M059J (cell line): ENCODE results near the gene KRTAP10-6. TPM values are rescaled to one million over a fixed set of nuclear protein-coding genes. Genes with fewer than 3 reads are reported as not detected.
A peak's percentile ranks its signal among the peaks of the same experiment; 100 is the strongest.
"Not testable (repeated sequence)": the region's sequence is repeated elsewhere in the genome, so short reads cannot be mapped to it uniquely, and the experiment has no call there.

Source experiments
- DNase-seq: peaks from one replicate; pipeline ENCODE4 v3.0.0-alpha.2; 2012; ENCODE audit warnings: low read depth
- total RNA-seq: library from RNA; depleted of rRNA; stranded (reverse); fragments of >200 nt; shearing (Covaris generic); gene quantifications from 2 replicates; pipeline ENCODE4 v1.2.3, GENCODE V29; 2014

KRTAP10-6 gene
- total RNA-seq, 1 experiment from 2014 or later, result not detected

DNA sequence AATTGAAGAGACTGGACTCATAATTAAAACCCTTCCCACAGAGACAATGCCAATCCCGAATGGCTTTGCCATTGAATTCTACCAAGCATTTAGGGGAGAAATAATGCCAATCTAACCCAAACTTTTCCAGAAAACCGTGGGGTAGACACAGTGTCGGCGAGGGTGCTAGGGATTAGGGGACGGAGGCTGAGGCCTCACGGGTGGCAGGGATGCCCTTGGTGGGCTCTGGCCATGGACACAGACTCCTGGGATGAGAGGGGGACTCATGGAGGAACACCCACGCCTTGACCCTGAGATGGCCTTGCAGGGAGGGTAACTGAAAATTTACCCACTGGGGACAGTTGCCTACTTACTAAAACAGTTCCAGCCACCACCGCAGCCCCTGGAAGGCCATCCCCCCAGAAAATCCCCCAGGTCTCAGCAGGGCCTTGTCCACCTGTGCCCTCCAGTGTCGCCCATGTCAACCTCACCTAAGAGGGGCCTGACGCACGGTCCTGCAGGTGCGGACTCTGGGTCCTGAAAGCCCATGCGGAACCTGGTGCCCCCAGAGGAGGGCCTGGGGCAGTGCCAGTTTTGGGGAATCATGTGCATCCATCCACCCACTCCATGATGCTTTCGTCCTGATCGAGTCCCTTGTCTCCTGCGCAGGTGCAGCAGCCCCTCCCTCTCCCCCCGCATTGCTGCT is 13.8 kb downstream of the KRTAP10-6 start:
- no peak for DNase-seq

DNA sequence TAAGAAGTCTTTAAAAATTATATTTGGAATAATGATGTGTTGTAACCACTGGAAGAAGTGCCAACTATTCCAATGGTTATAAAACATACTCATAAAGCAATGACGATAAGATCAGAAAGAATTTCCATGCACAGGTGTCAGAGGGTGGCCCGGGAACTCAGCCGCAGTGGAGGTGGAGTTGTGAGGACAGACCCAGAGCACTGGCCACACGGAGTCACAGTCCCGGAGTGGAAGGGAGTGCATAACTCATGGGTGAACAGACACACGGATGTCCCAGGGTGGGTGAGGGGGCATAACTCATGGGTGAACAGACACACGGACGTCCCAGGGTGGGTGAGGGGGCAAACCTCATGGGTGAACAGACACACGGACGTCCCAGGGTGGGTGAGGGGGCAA is 16.3 kb downstream of the KRTAP10-6 start:
- DNase-seq, result no peak

DNA sequence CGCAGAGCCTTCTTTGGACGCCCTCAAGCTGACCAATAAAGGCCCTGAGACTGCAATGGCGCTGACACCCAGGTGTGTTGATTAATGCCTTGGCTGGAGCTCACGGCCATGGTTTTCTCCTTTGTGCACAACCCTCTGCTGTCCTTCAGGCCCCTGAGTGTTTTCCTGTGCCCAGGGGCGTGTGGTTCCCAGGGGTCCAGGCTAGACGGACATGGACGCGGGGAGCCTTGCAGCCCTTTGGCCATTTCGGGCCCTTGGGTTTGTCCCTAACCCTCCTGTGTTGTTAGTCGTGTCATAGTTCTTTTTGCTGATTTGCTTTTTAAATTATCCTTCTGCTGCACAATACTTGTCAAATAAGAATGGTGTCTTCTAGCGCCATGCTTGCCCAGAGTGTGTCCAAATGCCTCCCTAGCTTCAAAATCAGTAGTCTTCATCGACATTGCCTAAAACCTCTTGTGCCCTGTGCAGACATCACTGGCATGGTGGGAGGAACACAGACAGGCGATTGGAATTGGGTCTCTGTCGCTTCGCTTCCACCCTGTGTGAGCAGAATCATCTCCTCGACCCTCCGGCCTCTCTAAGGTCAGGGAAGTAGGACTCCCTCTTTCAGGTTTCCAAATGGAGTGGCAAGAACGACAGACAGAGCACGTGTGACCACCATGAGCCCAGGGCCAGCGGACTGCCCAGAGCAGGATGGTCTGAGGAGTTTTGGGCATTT is 16.8 kb downstream of the KRTAP10-6 start:
- no peak for DNase-seq

DNA sequence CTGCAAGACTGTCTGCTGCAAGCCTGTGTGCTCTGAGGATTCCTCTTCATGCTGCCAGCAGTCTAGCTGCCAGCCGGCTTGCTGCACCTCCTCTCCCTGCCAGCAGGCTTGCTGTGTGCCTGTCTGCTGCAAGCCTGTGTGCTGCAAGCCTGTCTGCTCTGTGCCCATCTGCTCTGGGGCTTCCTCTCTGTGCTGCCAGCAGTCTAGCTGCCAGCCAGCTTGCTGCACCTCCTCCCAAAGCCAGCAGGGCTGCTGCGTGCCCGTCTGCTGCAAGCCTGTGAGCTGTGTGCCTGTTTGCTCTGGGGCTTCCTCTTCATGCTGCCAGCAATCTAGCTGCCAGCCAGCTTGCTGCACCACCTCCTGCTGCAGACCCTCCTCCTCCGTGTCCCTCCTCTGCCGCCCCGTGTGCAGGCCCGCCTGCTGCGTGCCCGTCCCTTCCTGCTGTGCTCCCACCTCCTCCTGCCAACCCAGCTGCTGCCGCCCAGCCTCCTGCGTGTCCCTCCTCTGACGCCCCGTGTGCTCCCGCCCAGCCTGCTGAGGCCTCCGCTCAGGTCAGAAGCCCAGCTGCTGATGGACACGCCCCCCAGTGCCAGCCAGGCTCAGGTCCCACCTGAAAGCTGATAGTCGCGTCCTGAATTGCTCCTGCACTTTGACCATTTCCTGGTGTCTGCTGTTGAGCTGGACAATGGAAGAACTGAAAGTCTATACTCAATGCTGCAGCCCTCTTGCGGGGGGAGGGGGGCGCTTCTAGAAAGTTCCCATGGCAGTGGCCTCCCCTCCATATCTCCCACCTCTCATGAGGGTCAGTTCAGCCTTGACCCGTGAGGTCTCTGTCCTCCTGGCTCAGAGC is 17.6 kb downstream of the KRTAP10-6 start:
- no peak for DNase-seq

DNA sequence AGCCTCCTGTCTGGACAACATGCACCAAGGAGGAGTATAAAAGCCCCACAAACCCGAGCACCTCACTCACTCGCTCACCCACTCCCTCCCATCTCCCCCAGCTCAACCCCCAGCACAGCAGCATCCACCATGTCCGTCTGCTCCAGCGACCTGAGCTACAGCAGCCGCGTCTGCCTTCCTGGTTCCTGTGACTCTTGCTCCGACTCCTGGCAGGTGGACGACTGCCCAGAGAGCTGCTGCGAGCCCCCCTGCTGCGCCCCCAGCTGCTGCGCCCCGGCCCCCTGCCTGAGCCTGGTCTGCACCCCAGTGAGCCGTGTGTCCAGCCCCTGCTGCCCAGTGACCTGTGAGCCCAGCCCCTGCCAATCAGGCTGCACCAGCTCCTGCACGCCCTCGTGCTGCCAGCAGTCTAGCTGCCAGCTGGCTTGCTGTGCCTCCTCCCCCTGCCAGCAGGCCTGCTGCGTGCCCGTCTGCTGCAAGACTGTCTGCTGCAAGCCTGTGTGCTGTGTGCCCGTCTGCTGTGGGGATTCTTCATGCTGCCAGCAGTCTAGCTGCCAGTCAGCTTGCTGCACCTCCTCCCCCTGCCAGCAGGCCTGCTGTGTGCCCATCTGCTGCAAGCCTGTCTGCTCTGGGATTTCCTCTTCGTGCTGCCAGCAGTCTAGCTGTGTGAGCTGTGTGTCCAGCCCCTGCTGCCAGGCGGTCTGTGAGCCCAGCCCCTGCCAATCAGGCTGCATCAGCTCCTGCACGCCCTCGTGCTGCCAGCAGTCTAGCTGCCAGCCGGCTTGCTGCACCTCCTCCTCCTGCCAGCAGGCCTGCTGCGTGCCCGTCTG is 18.5 kb downstream of the KRTAP10-6 start, which contains the start of gene KRTAP10-4:
Gene KRTAP10-4, plus strand, starts transcription at position 100 of the 827 bp plus-strand sequence. Its CDS starts 30 bp downstream, at position 130.
- not testable (repeated sequence) for DNase-seq

DNA sequence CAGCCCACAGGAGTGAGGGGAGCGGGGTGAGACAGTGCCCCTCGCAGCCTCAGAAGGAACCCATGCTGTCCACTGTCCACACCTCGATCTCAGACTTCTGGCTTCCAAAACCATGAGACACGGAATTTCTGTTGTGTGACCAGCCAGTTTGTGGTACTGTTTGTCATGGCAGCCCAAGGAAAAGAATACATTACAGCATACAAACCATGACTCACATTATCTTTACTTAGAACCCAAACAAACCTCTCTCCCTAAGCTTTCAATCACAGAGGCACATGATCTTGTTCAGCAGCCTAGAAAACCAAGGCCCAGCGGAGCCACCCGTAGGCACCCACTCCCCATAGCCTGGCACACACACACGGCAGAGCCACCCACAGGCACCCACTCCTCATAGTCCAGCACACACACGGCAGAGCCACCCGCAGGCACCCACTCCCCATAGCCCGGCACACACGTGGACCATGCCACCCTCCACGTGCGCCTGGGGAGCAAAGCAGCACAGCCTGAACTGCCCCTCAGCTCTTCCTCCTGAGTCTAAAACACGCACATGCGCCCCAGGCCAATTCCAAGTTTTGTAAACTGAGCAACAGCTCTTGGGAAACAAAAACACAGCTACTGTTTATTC is 19.2 kb downstream of the KRTAP10-6 start:
- peak; percentile 54 for DNase-seq

DNA sequence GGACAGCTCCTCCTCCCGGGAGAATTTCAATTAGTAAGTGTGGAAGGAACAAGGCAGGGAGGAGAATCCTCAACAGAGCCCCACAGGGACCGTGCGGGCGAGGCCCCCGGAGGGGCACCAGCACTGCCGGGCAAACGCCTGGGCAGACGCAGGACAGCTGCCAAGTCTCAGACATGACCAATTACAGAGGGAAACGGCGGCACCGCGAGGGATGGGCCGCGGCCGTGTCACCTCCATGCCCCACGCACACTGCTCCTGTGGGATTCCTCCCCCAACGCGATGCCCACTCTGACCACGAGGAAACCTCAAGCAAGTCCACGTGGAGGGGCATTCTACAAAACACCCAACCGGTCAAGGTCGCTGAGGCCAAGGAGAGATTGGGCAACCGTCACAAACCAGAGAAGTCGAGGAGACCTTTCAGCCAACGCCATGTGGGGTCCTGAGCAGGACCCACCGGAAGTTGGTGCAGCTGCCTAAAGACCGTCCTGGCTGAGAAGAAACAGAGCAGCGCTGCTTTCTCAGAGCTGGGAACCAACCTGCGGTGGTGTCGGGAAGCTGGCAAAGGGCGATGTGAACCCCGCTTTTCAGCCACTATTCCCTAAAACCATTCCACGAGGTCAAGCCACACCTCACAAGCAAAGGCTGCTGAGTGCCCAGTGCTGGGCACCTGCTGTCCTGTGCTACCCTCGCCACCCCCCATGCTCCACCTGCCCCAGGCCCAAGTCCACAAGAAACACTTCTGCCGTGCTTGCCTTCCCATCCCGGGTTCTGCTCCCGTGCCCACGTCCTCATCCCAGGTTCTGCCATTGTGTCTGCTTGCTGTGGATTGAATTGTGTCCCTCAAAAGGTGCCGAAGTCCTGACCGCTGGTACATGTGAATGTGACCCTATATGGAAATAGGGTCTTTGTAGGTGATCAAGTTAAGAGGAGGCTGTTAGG is 20.2 kb downstream of the KRTAP10-6 start:
- DNase-seq, result no peak

DNA sequence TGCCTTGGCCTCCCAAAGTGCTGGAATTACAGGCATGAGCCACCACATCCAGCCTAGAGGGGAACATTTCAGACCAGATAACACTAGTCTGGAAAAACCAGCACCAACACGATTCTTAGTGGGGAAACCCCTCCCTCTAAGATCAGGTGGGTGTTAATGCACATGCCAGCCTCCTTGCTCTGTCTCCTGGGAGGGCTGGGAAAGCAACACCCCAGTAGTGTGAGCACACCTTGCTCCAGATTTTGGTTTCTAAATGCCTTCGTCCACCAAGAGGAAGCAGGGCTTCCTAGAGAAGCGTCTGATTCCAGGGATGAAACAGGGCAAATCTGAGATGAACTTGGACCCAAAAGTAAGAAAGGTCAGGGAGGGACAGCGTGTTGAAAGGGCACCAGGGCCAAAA is 21.0 kb downstream of the KRTAP10-6 start:
- no peak for DNase-seq

DNA sequence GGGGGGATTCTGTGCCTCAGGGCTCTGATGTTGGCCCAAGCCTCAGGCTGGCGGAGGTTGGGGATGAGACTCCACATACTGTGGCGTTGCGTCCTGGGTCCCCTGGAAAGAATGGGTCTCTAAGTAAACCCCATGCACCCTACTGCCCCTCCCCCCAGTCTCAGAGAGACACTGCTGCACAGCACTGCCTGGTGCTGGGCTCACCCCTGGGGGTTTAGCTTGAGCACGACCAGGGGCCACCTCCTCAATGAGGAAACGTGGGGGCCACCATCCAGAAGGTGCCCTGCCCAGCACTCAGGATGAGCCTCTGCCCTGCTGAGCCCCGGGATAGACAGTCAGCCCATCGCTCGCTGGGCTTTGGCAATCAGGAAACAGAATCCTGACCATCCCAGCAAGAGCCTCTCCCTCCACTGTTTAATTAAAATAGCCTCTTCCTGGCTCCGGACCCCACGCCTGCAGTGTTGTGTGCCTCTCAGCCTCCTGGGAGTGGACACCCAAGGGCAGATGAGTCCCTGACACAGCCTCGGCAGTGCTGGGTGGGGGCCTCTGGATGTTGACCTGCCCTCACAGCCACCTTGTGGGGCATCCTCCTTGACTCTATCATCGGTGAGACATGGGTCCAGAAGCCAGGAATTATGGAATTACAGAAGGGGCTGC is 22.3 kb downstream of the KRTAP10-6 start:
- DNase-seq, result no peak

DNA sequence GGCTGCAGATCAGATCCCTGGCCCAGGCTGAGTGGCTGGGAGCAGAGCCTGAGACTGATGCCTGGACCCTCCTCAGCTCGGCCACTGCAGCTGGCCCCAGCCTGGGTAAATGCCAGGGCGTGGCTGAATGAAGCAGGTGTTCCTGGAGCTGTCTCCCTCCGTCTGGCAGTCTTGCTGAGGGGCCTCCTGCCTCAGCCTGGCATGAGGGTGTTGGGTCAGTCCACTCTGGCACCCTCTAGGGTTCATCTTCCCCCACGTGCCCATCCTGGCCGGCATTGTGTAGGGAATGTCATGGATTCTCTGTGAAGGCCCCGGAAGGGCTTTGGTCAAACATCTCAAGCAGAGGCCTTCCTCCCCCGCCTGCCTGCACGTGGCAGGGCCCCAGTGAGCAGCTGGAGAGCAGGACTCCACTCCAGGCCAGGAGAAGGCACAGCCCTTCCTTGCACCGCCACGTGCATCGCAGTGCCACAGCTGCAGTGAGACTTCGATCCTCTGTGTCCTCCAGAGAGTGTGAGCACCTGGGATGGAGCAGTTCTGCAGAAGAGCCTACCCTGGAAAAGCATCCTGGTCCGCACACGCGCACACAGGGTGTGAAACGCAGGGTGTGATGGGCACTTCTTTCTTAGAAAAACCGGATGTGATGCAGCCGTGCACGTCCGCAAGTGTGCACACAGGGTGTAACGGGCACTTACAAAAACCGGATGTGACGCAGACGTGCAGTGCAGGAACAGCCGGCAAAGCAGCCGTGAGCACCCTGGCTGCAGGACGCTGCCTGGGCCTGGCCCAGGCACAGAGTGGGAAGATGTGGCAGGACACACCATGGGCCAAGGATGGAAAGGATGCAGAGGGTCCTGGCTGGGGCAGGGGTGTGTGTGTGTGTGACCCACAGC is 23.4 kb downstream of the KRTAP10-6 start:
- DNase-seq, result no peak

DNA sequence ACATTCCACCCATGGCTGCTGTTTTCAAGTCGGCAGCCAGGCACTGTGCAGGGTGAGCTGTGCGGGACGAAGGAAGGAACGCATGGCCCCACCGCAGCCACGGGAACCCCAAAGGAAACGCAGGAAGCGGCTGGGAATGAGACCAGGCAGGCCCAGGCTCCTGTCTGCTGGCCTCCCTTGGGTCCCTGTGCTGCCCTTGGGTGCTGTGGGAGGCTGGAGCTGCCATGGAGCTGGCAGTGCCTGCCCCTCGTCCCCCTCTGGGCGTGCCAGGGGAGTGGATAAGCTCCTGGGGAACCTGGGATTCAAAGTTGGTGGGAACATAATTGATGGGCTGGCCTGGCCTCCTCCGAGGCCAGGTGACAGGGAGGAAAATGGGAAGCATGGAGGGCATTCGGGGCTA is 24.0 kb downstream of the KRTAP10-6 start:
- no peak for DNase-seq

DNA sequence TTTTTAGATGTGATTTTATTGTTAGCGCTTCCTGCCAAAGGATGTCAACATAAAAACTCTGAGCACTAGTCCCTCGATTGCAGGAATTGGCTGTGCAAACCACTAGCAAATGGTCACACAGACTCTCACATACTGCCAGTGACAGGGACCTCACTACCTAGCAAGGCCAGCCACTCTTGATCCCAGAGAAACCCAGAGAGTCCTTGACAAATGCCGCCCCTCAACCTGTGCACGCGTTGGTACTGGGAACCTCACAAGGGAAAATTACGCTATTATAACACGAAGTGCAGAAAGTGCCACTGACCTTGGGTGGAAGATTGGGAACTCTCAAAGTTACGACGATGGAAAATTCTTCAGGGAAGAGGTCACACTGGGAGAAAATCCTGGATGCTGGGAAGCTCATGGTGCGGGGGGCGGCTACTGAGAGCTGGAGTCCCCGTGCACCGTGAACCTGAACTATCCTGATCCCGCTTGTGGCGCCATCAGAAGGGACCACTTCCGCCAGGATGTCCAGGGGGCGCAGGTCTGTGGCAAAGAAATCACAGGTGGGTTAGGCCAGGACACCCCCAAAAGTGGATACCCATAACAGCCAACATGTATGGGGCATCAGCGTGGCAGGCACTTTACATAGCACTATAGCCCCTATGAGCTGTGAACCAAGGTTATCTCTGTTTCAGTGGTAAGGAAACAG is 24.7 kb downstream of the KRTAP10-6 start:
- DNase-seq, result no peak

DNA sequence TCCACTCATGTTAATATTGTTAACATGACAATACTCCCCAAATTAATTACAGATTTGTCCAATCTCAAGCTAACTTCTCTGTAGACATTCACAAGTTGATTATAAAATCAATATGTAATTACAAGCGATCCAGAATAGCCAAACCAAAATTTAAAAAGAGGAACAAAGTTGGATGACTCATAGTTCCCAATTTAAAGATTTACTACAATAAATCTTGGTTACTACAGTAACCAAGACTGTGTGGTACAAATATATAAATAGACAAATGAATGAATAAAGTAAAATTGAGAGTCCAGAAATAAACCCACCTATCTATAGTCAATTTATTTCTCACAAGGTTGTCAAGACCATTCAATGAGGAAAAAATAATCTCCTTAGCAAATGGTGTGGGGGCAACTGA is 25.9 kb downstream of the KRTAP10-6 start:
- no peak for DNase-seq

DNA sequence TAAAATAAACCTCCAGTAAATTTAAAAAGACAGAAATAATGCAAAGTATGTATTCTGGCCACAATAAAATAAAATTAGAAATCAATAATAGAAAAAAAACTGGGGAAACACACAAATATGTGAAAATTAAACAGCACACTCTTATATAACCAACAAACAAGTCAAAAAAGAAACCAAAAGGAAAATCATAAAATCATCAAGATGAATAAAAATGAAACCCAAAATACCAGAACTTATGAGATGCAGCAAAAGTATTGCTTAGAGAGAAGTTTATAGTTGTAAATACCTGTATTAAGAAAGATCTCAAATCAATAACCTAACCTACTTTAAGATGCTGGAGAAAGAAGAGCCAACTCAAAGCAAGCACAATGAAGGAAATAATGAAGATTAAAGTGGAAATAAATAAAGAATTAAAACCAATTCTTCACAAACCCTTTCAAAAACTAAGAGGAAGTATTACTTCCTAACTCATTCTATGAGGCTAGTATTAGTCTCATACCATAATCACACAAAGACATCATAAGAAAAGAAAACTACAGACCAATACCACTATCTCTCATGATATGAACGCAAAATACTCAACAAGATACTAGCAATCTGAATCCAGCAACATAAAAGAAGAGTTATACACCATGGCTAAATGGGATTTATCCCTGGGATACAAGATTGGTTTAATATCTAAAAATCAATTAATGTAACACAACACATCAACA is 27.3 kb downstream of the KRTAP10-6 start:
- no peak for DNase-seq

DNA sequence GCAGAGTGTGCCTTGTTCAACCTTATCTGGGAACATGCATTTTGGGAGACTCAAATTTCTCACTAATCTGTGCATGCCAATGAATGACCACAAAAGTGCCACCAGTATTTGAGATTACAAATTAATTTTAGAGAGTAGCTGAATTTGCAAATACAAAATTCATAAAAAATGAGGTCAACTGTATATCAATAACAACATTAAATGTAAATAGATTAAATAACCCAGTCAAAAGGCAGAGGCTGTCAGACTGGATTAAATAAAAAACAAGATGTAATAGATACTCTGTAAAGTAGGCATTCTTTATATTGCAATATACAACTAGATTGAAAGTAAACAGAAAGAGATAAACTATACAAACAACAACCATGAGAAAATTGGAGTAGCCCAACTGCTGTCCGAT is 28.2 kb downstream of the KRTAP10-6 start:
- DNase-seq, result no peak

DNA sequence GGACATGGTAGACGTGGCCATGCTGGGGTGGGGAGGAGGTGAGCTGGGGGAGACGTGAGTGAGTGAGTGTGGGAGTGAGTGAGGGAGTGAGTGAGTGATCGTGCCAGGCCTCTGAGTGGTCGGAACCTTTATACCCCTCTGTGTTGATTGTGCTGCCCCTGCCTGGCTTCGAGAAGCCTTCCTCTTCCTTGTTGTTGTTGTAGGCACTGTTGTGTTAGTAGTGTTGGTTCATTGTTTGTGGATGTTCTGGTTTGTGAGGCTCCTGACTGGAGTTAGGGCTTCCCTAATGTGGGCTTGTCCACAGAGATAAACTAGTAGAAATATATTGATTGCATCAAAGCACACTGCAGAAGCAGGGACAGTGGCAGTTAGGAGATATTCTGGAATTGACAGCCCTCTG is 33.6 kb downstream of the KRTAP10-6 start, which contains the start of gene KRTAP10-3:
Gene KRTAP10-3, minus strand, starts transcription at position 101 of the 400 bp plus-strand sequence. Its CDS starts 80 bp downstream, at position 21.
- no peak for DNase-seq

DNA sequence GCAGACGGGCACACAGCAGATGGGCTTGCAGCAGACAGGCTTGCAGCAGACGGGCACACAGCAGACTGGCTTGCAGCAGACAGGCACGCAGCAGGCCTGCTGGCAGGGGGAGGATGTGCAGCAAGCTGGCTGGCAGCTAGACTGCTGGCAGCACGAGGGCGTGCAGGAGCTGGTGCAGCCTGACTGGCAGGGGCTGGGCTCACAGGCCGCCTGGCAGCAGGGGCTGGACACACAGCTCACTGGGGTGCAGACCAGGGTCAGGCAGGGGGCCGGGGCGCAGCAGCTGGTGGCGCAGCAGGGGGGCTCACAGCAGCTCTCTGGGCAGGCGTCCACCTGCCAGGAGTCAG is 34.0 kb downstream of the KRTAP10-6 start:
- not testable (repeated sequence) for DNase-seq
